ENCODE results near the gene LYSMD2. TPM values are rescaled to one million over a fixed set of nuclear protein-coding genes. Genes with fewer than 3 reads are reported as not detected.
A peak's percentile ranks its signal among the peaks of the same experiment; 100 is the strongest.

Gene LYSMD2
- polyA plus RNA-seq, 2 of the 4 experiments (the other 2 are of a cell fraction) = 18.3 to 29.2 TPM

DNA sequence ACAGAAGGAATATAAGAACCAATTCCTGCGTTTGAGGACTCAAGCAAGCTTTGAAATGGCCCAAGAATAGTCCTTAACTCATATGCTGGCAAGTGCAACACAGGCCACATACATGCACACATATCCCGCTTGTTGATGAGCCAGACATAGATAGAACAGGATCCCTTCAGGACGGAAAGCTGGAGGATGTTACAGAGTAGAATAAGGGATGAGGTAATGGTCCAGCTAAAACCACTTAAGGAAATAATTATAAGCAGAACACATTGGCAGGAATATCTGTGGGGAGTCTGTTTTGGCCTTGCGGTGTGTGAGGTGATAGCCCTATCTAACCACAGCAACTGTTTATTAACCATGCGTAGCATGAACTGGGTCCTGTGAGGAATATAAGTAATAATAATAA, 31.2 kb downstream of the LYSMD2 start (continued):
- TF ChIP-seq, protein P1, sequence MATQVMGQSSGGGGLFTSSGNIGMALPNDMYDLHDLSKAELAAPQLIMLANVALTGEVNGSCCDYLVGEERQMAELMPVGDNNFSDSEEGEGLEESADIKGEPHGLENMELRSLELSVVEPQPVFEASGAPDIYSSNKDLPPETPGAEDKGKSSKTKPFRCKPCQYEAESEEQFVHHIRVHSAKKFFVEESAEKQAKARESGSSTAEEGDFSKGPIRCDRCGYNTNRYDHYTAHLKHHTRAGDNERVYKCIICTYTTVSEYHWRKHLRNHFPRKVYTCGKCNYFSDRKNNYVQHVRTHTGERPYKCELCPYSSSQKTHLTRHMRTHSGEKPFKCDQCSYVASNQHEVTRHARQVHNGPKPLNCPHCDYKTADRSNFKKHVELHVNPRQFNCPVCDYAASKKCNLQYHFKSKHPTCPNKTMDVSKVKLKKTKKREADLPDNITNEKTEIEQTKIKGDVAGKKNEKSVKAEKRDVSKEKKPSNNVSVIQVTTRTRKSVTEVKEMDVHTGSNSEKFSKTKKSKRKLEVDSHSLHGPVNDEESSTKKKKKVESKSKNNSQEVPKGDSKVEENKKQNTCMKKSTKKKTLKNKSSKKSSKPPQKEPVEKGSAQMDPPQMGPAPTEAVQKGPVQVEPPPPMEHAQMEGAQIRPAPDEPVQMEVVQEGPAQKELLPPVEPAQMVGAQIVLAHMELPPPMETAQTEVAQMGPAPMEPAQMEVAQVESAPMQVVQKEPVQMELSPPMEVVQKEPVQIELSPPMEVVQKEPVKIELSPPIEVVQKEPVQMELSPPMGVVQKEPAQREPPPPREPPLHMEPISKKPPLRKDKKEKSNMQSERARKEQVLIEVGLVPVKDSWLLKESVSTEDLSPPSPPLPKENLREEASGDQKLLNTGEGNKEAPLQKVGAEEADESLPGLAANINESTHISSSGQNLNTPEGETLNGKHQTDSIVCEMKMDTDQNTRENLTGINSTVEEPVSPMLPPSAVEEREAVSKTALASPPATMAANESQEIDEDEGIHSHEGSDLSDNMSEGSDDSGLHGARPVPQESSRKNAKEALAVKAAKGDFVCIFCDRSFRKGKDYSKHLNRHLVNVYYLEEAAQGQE (IDR thresholded peaks at IDR 0.05) = no peak
- TF ChIP-seq KDM1A (IDR thresholded peaks at IDR 0.05; ENCODE audit: low read depth) = no peak
- TF ChIP-seq GATA3 (IDR thresholded peaks at IDR 0.05; ENCODE audit: borderline replicate concordance) = no peak
- TF ChIP-seq EHF (CRISPR knock-in tag; IDR thresholded peaks at IDR 0.05) = no peak

DNA sequence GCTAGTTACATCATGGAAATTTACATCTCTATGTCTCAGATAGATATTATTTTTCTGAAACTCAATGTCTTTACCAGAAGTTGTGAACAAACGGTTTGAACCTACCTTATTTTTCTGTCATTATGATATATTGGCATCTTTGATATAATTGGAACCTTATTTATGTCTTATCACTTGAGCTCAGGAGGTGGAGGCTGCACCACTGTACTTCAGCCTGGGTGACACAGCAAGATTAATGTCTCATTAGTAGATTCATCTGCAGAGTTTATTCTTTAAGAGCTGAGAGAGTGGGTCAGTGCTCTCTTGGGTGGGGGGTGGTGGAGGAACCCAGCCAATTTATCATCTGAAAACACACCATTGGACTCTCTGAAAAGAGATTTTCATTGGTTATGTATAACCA, 34.7 kb downstream of the LYSMD2 start:
- H3K27ac ChIP-seq = no peak overlapping the region
- DNase-seq (ENCODE audit: low read depth in 1 of 2, low spot score in 1 of 2) (no peak), ATAC-seq (no peak), FAIRE-seq (peak; percentile 43)
- TF ChIP-seq MYC (IDR thresholded peaks at IDR 0.05; ENCODE audit: borderline replicate concordance, low read length) (no peak), KDM1A (IDR thresholded peaks at IDR 0.05; ENCODE audit: low read depth) (no peak), ESRRA (IDR thresholded peaks at IDR 0.05; ENCODE audit: borderline replicate concordance, low read length) (no peak), RARB (CRISPR knock-in tag; IDR thresholded peaks at IDR 0.05) (no peak), TFCP2L1 (CRISPR knock-in tag; IDR thresholded peaks at IDR 0.05) (no peak), RNF2 (IDR thresholded peaks at IDR 0.05; ENCODE audit: borderline replicate concordance, low read depth) (no peak), HOXB5 (CRISPR knock-in tag; IDR thresholded peaks at IDR 0.05) (no peak), CEBPB (IDR thresholded peaks at IDR 0.05) (no peak), FOSB (CRISPR knock-in tag; IDR thresholded peaks at IDR 0.05) (no peak), CBX8 (IDR thresholded peaks at IDR 0.05) (no peak), NPAS2 (CRISPR knock-in tag; IDR thresholded peaks at IDR 0.05; ENCODE audit: borderline replicate concordance) (no peak), HDAC2 (IDR thresholded peaks at IDR 0.05) (no peak), RAD21 (conservative IDR thresholded peaks at IDR 0.05 in 1 of 2, IDR thresholded peaks at IDR 0.05 in 1 of 2) (no peak)
- TF ChIP-seq, protein P2, sequence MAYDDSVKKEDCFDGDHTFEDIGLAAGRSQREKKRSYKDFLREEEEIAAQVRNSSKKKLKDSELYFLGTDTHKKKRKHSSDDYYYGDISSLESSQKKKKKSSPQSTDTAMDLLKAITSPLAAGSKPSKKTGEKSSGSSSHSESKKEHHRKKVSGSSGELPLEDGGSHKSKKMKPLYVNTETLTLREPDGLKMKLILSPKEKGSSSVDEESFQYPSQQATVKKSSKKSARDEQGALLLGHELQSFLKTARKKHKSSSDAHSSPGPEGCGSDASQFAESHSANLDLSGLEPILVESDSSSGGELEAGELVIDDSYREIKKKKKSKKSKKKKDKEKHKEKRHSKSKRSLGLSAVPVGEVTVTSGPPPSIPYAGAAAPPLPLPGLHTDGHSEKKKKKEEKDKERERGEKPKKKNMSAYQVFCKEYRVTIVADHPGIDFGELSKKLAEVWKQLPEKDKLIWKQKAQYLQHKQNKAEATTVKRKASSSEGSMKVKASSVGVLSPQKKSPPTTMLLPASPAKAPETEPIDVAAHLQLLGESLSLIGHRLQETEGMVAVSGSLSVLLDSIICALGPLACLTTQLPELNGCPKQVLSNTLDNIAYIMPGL (CRISPR knock-in tag; IDR thresholded peaks at IDR 0.05; ENCODE audit: borderline replicate concordance) = no peak
- no peaks in the 10 kb centered on the region for H3K4me1 ChIP-seq
- WGBS (ENCODE audit: missing lambda C conversion rate) = 2% methylated on average over 1 of the region's 1 CpG
- H3K4me3 ChIP-seq = no peak overlapping the region
- H3K4me2 ChIP-seq = no peak overlapping the region
- POLR2A ChIA-PET = no interaction called here
- no peaks in the 10 kb centered on the region for H3K9me3 ChIP-seq
- CTCF ChIA-PET = interaction anchor here (0.6 to 2.1 kb wide), 4 partner anchors 11 to 962 kb away, joined by 3 to 6 read pairs (median 4); partner anchors contain the start of gene SCG3

DNA sequence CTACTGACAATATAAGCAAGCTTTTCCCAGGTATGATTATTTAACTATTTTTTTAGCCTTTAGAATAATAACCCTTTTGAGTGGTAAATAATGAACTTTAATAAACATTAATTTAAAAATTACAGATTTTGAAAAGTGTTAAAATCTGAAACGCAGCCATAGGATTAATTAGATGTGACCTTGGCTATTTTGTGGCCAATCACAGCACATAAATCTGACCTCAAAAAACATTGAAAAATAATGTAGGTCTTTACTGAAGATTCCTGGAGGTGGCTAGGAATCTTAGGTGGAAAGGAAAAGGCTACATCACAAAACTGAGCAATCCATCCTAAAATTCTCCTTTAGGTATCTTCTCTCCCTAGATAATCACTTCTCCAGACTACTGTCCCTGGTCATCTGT, 38.1 kb downstream of the LYSMD2 start:
- no peak overlapping the region for H3K4me2 ChIP-seq
- 1% methylated on average over 1 of the region's 1 CpG for WGBS (ENCODE audit: missing lambda C conversion rate)
- DNase-seq (ENCODE audit: low read depth in 1 of 2, low spot score in 1 of 2) (no peak), ATAC-seq (no peak), FAIRE-seq (no peak)
- H3K27ac ChIP-seq = no peak overlapping the region
- CTCF ChIA-PET = interaction anchor here (0.6 to 1.7 kb wide), 3 partner anchors 19 to 77 kb away, joined by 3 to 4 read pairs (median 3); no protein-coding TSS in a partner anchor
- H3K4me3 ChIP-seq = no peak overlapping the region
- POLR2A ChIA-PET = no interaction called here
- H3K9me3 ChIP-seq = no peaks in the 10 kb centered on the region
- H3K4me1 ChIP-seq = no peaks in the 10 kb centered on the region
- no peak for TF ChIP-seq HDAC2 (IDR thresholded peaks at IDR 0.05)
- TF ChIP-seq, protein P3, sequence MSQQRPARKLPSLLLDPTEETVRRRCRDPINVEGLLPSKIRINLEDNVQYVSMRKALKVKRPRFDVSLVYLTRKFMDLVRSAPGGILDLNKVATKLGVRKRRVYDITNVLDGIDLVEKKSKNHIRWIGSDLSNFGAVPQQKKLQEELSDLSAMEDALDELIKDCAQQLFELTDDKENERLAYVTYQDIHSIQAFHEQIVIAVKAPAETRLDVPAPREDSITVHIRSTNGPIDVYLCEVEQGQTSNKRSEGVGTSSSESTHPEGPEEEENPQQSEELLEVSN (IDR thresholded peaks at IDR 0.05; ENCODE audit: borderline replicate concordance, low read depth) = no peak
- no peak for TF ChIP-seq GATA3 (IDR thresholded peaks at IDR 0.05; ENCODE audit: borderline replicate concordance)
- TF ChIP-seq, protein P4, sequence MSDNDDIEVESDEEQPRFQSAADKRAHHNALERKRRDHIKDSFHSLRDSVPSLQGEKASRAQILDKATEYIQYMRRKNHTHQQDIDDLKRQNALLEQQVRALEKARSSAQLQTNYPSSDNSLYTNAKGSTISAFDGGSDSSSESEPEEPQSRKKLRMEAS (IDR thresholded peaks at IDR 0.05) = no peak
- TF ChIP-seq JUN (IDR thresholded peaks at IDR 0.05) = no peak
- no peak for TF ChIP-seq ZSCAN20 (CRISPR knock-in tag; IDR thresholded peaks at IDR 0.05)
- no peak for TF ChIP-seq NPAS2 (CRISPR knock-in tag; IDR thresholded peaks at IDR 0.05; ENCODE audit: borderline replicate concordance)
- no peak for TF ChIP-seq PHF8 (IDR thresholded peaks at IDR 0.05; ENCODE audit: borderline replicate concordance, low read depth)
- TF ChIP-seq, protein P5, sequence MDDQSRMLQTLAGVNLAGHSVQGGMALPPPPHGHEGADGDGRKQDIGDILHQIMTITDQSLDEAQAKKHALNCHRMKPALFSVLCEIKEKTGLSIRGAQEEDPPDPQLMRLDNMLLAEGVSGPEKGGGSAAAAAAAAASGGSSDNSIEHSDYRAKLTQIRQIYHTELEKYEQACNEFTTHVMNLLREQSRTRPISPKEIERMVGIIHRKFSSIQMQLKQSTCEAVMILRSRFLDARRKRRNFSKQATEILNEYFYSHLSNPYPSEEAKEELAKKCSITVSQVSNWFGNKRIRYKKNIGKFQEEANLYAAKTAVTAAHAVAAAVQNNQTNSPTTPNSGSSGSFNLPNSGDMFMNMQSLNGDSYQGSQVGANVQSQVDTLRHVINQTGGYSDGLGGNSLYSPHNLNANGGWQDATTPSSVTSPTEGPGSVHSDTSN (IDR thresholded peaks at IDR 0.05) = no peak
- TF ChIP-seq, protein P6, sequence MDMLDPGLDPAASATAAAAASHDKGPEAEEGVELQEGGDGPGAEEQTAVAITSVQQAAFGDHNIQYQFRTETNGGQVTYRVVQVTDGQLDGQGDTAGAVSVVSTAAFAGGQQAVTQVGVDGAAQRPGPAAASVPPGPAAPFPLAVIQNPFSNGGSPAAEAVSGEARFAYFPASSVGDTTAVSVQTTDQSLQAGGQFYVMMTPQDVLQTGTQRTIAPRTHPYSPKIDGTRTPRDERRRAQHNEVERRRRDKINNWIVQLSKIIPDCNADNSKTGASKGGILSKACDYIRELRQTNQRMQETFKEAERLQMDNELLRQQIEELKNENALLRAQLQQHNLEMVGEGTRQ (IDR thresholded peaks at IDR 0.05) = no peak
- TF ChIP-seq HOXA7 (CRISPR knock-in tag; IDR thresholded peaks at IDR 0.05) = no peak
- no peak for TF ChIP-seq CHD2 (IDR thresholded peaks at IDR 0.05; ENCODE audit: low read length, partially characterized antibody)
- TF ChIP-seq, protein P7, sequence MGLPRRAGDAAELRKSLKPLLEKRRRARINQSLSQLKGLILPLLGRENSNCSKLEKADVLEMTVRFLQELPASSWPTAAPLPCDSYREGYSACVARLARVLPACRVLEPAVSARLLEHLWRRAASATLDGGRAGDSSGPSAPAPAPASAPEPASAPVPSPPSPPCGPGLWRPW (IDR thresholded peaks at IDR 0.05) = no peak
- TF ChIP-seq ZC3H11A (IDR thresholded peaks at IDR 0.05) = no peak
- no peak for TF ChIP-seq KDM1A (IDR thresholded peaks at IDR 0.05; ENCODE audit: low read depth)
- TF ChIP-seq POLR2A (IDR thresholded peaks at IDR 0.05; ENCODE audit: low read length) = no peak
